Measurements from ENCODE around the gene CACNA1H. TPM values are rescaled to one million over a fixed set of nuclear protein-coding genes. Genes with fewer than 3 reads are reported as not detected.

CACNA1H gene
- total and polyA plus RNA-seq, 9 of the 15 experiments (the other 6 are each of a cell fraction or from before 2014, with no cell fraction given) = 0.10 to 0.18 TPM; not detected in 7

- 0% methylated on average over 12 of the region's 16 CpGs for WGBS (ENCODE audit: insufficient coverage, low coverage, missing lambda C conversion rate)
- no peaks in the 10 kb centered on the region for H3K9me1 ChIP-seq (ENCODE audit: control insufficient read depth, insufficient read depth, low read length)
- no peak overlapping the region for H3K4me3 ChIP-seq
- ChIA-PET CTCF (ENCODE audit: low intra/inter-chr PET ratio) (no interaction called here), POLR2A (no interaction called here)
- intact Hi-C loops (cut with micrococcal nuclease) = no loop called here
- no peaks in the 10 kb centered on the region for H3K9me3 ChIP-seq (replicated peaks; ENCODE audit: control insufficient read depth, insufficient read depth, low read depth, low read length)
- H3K79me2 ChIP-seq (ENCODE audit: control insufficient read depth, insufficient read depth, low read length) = no peaks in the 10 kb centered on the region
- H3K4me1 ChIP-seq (replicated peaks in 1 of 2; ENCODE audit: control insufficient read depth in 2 of 2, insufficient read depth in 2 of 2, low read length in 2 of 2) = peaks cover 0 to 51% of the 10 kb centered on the region in 2 experiments; a peak in 2 of 5 replicates
- FAIRE-seq (no peak), DNase-seq (ENCODE audit: extremely low read depth in 1 of 4, low spot score in 3 of 4) (no peak), ATAC-seq (no peak)
- in situ Hi-C loops (cut with MboI) = no loop called here
- no peaks in the 10 kb centered on the region for H3K36me3 ChIP-seq (ENCODE audit: control insufficient read depth, insufficient read depth, low read length)
- H3K4me2 ChIP-seq (ENCODE audit: insufficient read depth, low read length) = no peak overlapping the region
- no peak overlapping the region for H3K9ac ChIP-seq (ENCODE audit: insufficient read depth in 1 of 2, low read depth in 2 of 2, low read length in 2 of 2)
- BruUV-seq (replicated peaks) = no TSS peak
- H2AFZ ChIP-seq (ENCODE audit: low read depth, low read length) = no peak overlapping the region
- TF ChIP-seq PKNOX1 (IDR thresholded peaks at IDR 0.05) (no peak), BRF1 (IDR thresholded peaks at IDR 0.05; ENCODE audit: borderline replicate concordance, extremely low read depth, insufficient read length) (no peak), DLX4 (CRISPR knock-in tag; IDR thresholded peaks at IDR 0.05) (no peak), SRSF1 (IDR thresholded peaks at IDR 0.05; ENCODE audit: low read depth, low read length) (no peak), ZBTB9 (CRISPR knock-in tag; IDR thresholded peaks at IDR 0.05) (no peak), ZFP1 (CRISPR knock-in tag; IDR thresholded peaks at IDR 0.05) (no peak), SMAD3 (CRISPR knock-in tag; conservative IDR thresholded peaks at IDR 0.05) (no peak), FOXJ2 (tag; IDR thresholded peaks at IDR 0.05) (no peak), MCM3 (IDR thresholded peaks at IDR 0.05) (no peak), ZSCAN29 (IDR thresholded peaks at IDR 0.05) (no peak)
- TF ChIP-seq, protein P1, sequence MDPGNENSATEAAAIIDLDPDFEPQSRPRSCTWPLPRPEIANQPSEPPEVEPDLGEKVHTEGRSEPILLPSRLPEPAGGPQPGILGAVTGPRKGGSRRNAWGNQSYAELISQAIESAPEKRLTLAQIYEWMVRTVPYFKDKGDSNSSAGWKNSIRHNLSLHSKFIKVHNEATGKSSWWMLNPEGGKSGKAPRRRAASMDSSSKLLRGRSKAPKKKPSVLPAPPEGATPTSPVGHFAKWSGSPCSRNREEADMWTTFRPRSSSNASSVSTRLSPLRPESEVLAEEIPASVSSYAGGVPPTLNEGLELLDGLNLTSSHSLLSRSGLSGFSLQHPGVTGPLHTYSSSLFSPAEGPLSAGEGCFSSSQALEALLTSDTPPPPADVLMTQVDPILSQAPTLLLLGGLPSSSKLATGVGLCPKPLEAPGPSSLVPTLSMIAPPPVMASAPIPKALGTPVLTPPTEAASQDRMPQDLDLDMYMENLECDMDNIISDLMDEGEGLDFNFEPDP (CRISPR knock-in tag; IDR thresholded peaks at IDR 0.05) = no peak
- TF ChIP-seq, protein P2, sequence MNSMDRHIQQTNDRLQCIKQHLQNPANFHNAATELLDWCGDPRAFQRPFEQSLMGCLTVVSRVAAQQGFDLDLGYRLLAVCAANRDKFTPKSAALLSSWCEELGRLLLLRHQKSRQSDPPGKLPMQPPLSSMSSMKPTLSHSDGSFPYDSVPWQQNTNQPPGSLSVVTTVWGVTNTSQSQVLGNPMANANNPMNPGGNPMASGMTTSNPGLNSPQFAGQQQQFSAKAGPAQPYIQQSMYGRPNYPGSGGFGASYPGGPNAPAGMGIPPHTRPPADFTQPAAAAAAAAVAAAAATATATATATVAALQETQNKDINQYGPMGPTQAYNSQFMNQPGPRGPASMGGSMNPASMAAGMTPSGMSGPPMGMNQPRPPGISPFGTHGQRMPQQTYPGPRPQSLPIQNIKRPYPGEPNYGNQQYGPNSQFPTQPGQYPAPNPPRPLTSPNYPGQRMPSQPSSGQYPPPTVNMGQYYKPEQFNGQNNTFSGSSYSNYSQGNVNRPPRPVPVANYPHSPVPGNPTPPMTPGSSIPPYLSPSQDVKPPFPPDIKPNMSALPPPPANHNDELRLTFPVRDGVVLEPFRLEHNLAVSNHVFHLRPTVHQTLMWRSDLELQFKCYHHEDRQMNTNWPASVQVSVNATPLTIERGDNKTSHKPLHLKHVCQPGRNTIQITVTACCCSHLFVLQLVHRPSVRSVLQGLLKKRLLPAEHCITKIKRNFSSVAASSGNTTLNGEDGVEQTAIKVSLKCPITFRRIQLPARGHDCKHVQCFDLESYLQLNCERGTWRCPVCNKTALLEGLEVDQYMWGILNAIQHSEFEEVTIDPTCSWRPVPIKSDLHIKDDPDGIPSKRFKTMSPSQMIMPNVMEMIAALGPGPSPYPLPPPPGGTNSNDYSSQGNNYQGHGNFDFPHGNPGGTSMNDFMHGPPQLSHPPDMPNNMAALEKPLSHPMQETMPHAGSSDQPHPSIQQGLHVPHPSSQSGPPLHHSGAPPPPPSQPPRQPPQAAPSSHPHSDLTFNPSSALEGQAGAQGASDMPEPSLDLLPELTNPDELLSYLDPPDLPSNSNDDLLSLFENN (IDR thresholded peaks at IDR 0.05; ENCODE audit: low read depth in 2 of 2, low read length in 2 of 2) = no peak
- H4K20me1 ChIP-seq (replicated peaks; ENCODE audit: control insufficient read depth, insufficient read depth, low read length) = no peaks in the 10 kb centered on the region
- H3K27ac ChIP-seq (ENCODE audit: extremely low read depth, low read depth, low read length) = no peak overlapping the region
- peaks cover 32 to 89% of the 10 kb centered on the region in 2 experiments; a peak in 4 of 5 replicates for H3K27me3 ChIP-seq (ENCODE audit: control insufficient read depth in 2 of 2, insufficient read depth in 2 of 2, low read length in 2 of 2)
Measured at GRCh38 chr16:1206786-1207185, 53.9 kb downstream of the CACNA1H start.

Measured in K562 (cell line).